K562 (cell line): ENCODE data around the gene PLCD1. TPM values are rescaled to one million over a fixed set of nuclear protein-coding genes. Genes with fewer than 3 reads are reported as not detected.
A peak's percentile ranks its signal among the peaks of the same experiment; 100 is the strongest.

ENCODE experiments used
- CBX3 ChIP-seq, 2 experiments: IDR thresholded peaks; 1 replicate in 1 of 2; 2 replicates in 1 of 2; pipeline ENCODE4 v1.6.1; 2012; ENCODE audit warnings: inconsistent platforms in 2 of 2, low read length in 2 of 2, borderline replicate concordance in 1 of 2, control low read depth in 1 of 2
- CHAMP1 ChIP-seq: fragments of 450-650 bp; IDR thresholded peaks from 2 replicates; pipeline ENCODE4 v1.6.1; 2016; ENCODE audit warnings: mild to moderate bottlenecking
- CLOCK ChIP-seq: fragments of 250-450 bp; sonication (Bioruptor Pico); IDR thresholded peaks from 2 replicates; pipeline ENCODE4 v1.4.0; 2020; ENCODE audit warnings: mild to moderate bottlenecking, moderate library complexity, borderline replicate concordance
- DNMT1 ChIP-seq: fragments of 450-650 bp; IDR thresholded peaks from 2 replicates; pipeline ENCODE4 v1.6.1; 2016; ENCODE audit warnings: antibody characterized with exemption, mild to moderate bottlenecking
- EZH2 ChIP-seq: IDR thresholded peaks from 2 replicates; pipeline ENCODE4 v1.6.1; 2012; ENCODE audit warnings: low read depth, mild to moderate bottlenecking, inconsistent platforms, low read length, borderline replicate concordance
- FOSL1 ChIP-seq: fragments of 200-800 bp; sonication (Bioruptor generic); conservative IDR thresholded peaks from 2 replicates; pipeline ENCODE4 v1.6.1; 2016; ENCODE audit warnings: missing genetic modification characterization, missing compliant biosample characterization
- HDAC3 ChIP-seq: fragments of 450-650 bp; IDR thresholded peaks from 2 replicates; pipeline ENCODE4 v1.6.1; 2018; ENCODE audit warnings: borderline replicate concordance, mild to moderate bottlenecking, moderate library complexity; ENCODE audit not compliant: partially characterized antibody
- HMGN3 ChIP-seq: IDR thresholded peaks from 2 replicates; pipeline ENCODE4 v1.6.1; 2011; ENCODE audit warnings: borderline replicate concordance, low read depth, mild to moderate bottlenecking, mixed read lengths, low read length; ENCODE audit not compliant: insufficient read length; ENCODE audit errors: extremely low read depth
- IFI16 ChIP-seq: fragments of 250-450 bp; sonication (Bioruptor Pico); IDR thresholded peaks from 2 replicates; pipeline ENCODE4 v2.1.2; 2022; ENCODE audit warnings: mild to moderate bottlenecking, inconsistent platforms
- NONO ChIP-seq, 2 experiments: fragments of 200-400 bp in 1 of 2; fragments of 450-650 bp in 1 of 2; formaldehyde crosslinking in 1 of 2; IDR thresholded peaks; 2 replicates each; pipeline ENCODE4 v1.6.1; 2017; ENCODE audit warnings: low read depth in 2 of 2, mild to moderate bottlenecking in 2 of 2, moderate library complexity in 2 of 2, low read length in 1 of 2
- TSHZ1 ChIP-seq: fragments of 250-450 bp; sonication (Bioruptor Pico); IDR thresholded peaks from 2 replicates; pipeline ENCODE4 v1.4.0; 2020; ENCODE audit warnings: mild to moderate bottlenecking, moderate library complexity
- ZBTB12 ChIP-seq: fragments of 250-450 bp; sonication (Bioruptor Pico); IDR thresholded peaks from 2 replicates; pipeline ENCODE4 v1.4.0; 2020
- ZBTB2 ChIP-seq: fragments of 450-650 bp; IDR thresholded peaks from 2 replicates; pipeline ENCODE4 v1.6.1; 2016; ENCODE audit warnings: antibody characterized with exemption
- ZNF165 ChIP-seq: fragments of 250-450 bp; sonication (Bioruptor Pico); IDR thresholded peaks from 2 replicates; pipeline ENCODE4 v1.4.0; 2020; ENCODE audit warnings: borderline replicate concordance
- polyA plus RNA-seq, 8 experiments: library from polyadenylated mRNA; depleted of rRNA in 4 of 8; stranded (reverse) in 5 of 8; unstranded in 3 of 8; fragments of >200 nt; fragmentation: Nextera tagmentation in 2 of 8; fragmentation: Illumina TruSeq in 1 of 8; extraction: Ambion mirVana in 2 of 8; extraction: Trizol in 1 of 8; gene quantifications; 2 replicates each; pipeline versions ENCODE4 v1.2.1 to v1.2.3, GENCODE V29; 2011 to 2014; ENCODE audit warnings: inconsistent platforms in 1 of 8, missing spikeins in 1 of 8
- total RNA-seq, 7 experiments: library from RNA; depleted of rRNA in 6 of 7; stranded (reverse); fragments of >200 nt in 6 of 7; fragmentation: Illumina TruSeq in 2 of 7; extraction: Trizol in 2 of 7; gene quantifications; 2 replicates each; pipeline versions ENCODE4 v1.2.1 to v1.2.3, GENCODE V29; 2011 to 2021; ENCODE audit warnings: low replicate concordance in 1 of 7

The PLCD1 gene
- total and polyA plus RNA-seq, 9 of the 15 experiments (the other 6 are each of a cell fraction or from before 2014, with no cell fraction given), result 5.4 to 209 (median 116) TPM

- TF ChIP-seq TSHZ1 (CRISPR knock-in tag), result 0 out of 2 replicates have a peak, but pooled peaks have one; percentile 3
- TF ChIP-seq EZH2, result no peak
- no peak; the same call in 1 of the 2 replicates for TF ChIP-seq FOSL1 (tag)
- TF ChIP-seq CLOCK (CRISPR knock-in tag), result no peak
- no peak for TF ChIP-seq NONO (IDR thresholded peaks at IDR 0.05; ENCODE audit: low read depth in 2 of 2, low read length in 1 of 2)
- TF ChIP-seq CHAMP1, result no peak
- 0 out of 2 replicates have a peak, but pooled peaks have one; percentile 4 for TF ChIP-seq ZBTB12 (CRISPR knock-in tag)
- TF ChIP-seq DNMT1, result no peak
- peak in 1 of 2 experiments; percentile 76; a peak in 2 of 3 replicates for TF ChIP-seq CBX3 (IDR thresholded peaks at IDR 0.05; ENCODE audit: borderline replicate concordance in 1 of 2, low read length in 2 of 2)
- TF ChIP-seq HDAC3, result no peak
- TF ChIP-seq HMGN3, result peak; percentile 98
- no peak for TF ChIP-seq ZNF165 (CRISPR knock-in tag)
- peak; percentile 84 for TF ChIP-seq ZBTB2
- TF ChIP-seq IFI16 (CRISPR knock-in tag), result no peak
These were observed 35.4 kb downstream of the PLCD1 start (continued) for GRCh38 chr3:37993820-37994638.
